Trophoblast cell (in vitro differentiated cells and primary cell): ENCODE results near the gene UPF2.

Experiments used
- DNase-seq, 2 donors: peaks; one replicate each; pipeline ENCODE4 v3.0.0-alpha.2; 2016
- H2AFZ ChIP-seq: 2 replicates; pipeline ENCODE4 v1.6.1; 2013; ENCODE audit warnings: low read length, moderate library complexity, mild to moderate bottlenecking; ENCODE audit not compliant: insufficient read depth, poor library complexity
- H2AK5ac ChIP-seq: 2 replicates; pipeline ENCODE4 v1.6.1; 2013; ENCODE audit warnings: mild to moderate bottlenecking, low read length
- H2BK120ac ChIP-seq: 2 replicates; pipeline ENCODE4 v1.6.1; 2013; ENCODE audit warnings: low read length, mild to moderate bottlenecking, moderate library complexity; ENCODE audit not compliant: insufficient read depth, poor library complexity
- H2BK12ac ChIP-seq: 2 replicates; pipeline ENCODE4 v1.6.1; 2013; ENCODE audit warnings: mild to moderate bottlenecking, low read length, moderate library complexity
- H2BK5ac ChIP-seq: 2 replicates; pipeline ENCODE4 v1.6.1; 2013; ENCODE audit warnings: low read length, low read depth, moderate library complexity, mild to moderate bottlenecking; ENCODE audit not compliant: poor library complexity
- H3K14ac ChIP-seq: 2 replicates; pipeline ENCODE4 v1.6.1; 2013; ENCODE audit warnings: mild to moderate bottlenecking, low read length
- H3K18ac ChIP-seq: 2 replicates; pipeline ENCODE4 v1.6.1; 2013; ENCODE audit warnings: mild to moderate bottlenecking, low read length
- H3K23ac ChIP-seq: 2 replicates; pipeline ENCODE4 v1.6.1; 2013; ENCODE audit warnings: low read length
- H3K27ac ChIP-seq: 2 replicates; pipeline ENCODE4 v1.5.1; 2013; ENCODE audit warnings: low read depth, mild to moderate bottlenecking, inconsistent platforms, low read length, moderate library complexity
- H3K27me3 ChIP-seq: 2 replicates; pipeline ENCODE4 v1.6.1; 2013; ENCODE audit warnings: inconsistent platforms, mild to moderate bottlenecking, low read length, moderate library complexity; ENCODE audit not compliant: insufficient read depth
- H3K36me3 ChIP-seq, 2 experiments: 1 replicate in 1 of 2; 2 replicates in 1 of 2; pipeline ENCODE4 v1.6.1; 2013; ENCODE audit warnings: low read length in 2 of 2, mild to moderate bottlenecking in 2 of 2, moderate library complexity in 1 of 2; ENCODE audit not compliant: insufficient read depth in 2 of 2, control insufficient read depth in 1 of 2
- H3K4ac ChIP-seq: 2 replicates; pipeline ENCODE4 v1.6.1; 2013; ENCODE audit warnings: low read depth, mild to moderate bottlenecking, low read length, moderate library complexity
- H3K4me1 ChIP-seq, 2 experiments: 1 replicate in 1 of 2; 2 replicates in 1 of 2; pipeline ENCODE4 v1.6.1; 2013; ENCODE audit warnings: low read length in 2 of 2, mild to moderate bottlenecking in 2 of 2, moderate library complexity in 1 of 2; ENCODE audit not compliant: insufficient read depth in 2 of 2, control insufficient read depth in 1 of 2
- H3K4me2 ChIP-seq: 2 replicates; pipeline ENCODE4 v1.6.1; 2013; ENCODE audit warnings: inconsistent platforms, mild to moderate bottlenecking, low read length, moderate library complexity
- H3K4me3 ChIP-seq: 2 replicates; pipeline ENCODE4 v1.5.1; 2013; ENCODE audit warnings: mild to moderate bottlenecking, low read depth, low read length, inconsistent platforms
- H3K79me1 ChIP-seq: one replicate; pipeline ENCODE4 v1.6.1; 2013; ENCODE audit warnings: low read length
- H3K79me2 ChIP-seq: 2 replicates; pipeline ENCODE4 v1.6.1; 2013; ENCODE audit warnings: low read length, mild to moderate bottlenecking; ENCODE audit not compliant: control insufficient read depth, insufficient read depth, poor library complexity
- H3K9ac ChIP-seq: 2 replicates; pipeline ENCODE4 v1.6.1; 2013; ENCODE audit warnings: mild to moderate bottlenecking, low read length
- H3K9me3 ChIP-seq: 2 replicates; pipeline ENCODE4 v1.6.1; 2013; ENCODE audit warnings: low read depth, mild to moderate bottlenecking, control low read depth, inconsistent platforms, low read length; ENCODE audit not compliant: insufficient read depth
- H4K12ac ChIP-seq: 2 replicates; pipeline ENCODE4 v1.6.1; 2013; ENCODE audit warnings: low read depth, mild to moderate bottlenecking, low read length, moderate library complexity
- H4K8ac ChIP-seq: 2 replicates; pipeline ENCODE4 v1.6.1; 2013; ENCODE audit warnings: low read depth, mild to moderate bottlenecking, low read length, moderate library complexity
- H4K91ac ChIP-seq: one replicate; pipeline ENCODE4 v1.6.1; 2013; ENCODE audit warnings: low read depth, mild to moderate bottlenecking, low read length, moderate library complexity
- WGBS: extraction: QIAGEN DNeasy Blood & Tissue Kit; methylation state at CpG from one replicate; pipeline ENCODE4 v1.1.7; 2013; ENCODE audit warnings: missing lambda C conversion rate; ENCODE audit not compliant: insufficient read length, insufficient coverage; ENCODE audit errors: extremely low coverage; 5-methylcytosine and 5-hydroxymethylcytosine counted together

UPF2 gene

DNA sequence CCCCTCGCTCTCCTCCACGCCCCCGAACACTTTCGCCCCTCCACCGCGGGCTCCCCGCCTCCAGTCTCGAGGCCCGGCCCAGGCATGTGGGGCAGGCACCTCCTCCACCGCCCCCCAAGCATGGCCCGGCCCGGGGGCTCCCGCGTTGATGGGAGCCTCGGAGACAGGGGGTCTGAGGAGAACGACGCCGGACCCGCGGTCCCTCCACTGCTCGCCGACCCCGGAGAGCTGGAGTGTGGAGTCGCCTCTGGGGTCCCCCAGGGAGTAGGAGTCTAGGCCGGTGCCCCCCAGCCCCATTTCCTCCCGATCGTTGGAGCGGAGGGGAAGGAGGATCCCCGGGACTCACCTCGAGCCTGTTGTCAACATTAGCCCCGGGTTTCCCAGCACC is 206 bp downstream of the UPF2 start:
- Histone ChIP-seq H2AK5ac (peak overlapping the region; percentile 18), H3K18ac (peak overlapping the region; percentile 94), H3K4me2 (peak overlapping the region; percentile 95), H4K12ac (peak overlapping the region; percentile 97), H3K36me3 (no peaks in the 10 kb centered on the region), H3K4me3 (peak overlapping the region; percentile 96), H3K23ac (no peak overlapping the region), H3K4ac (peak overlapping the region; percentile 81), H3K4me1 (peaks cover 0 to 2% of the 10 kb centered on the region in 2 experiments), H2BK12ac (peak overlapping the region; percentile 64), H3K27ac (peak overlapping the region; percentile 87), H2BK5ac (peak overlapping the region; percentile 92), H3K9me3 (peaks cover 2% of the 10 kb centered on the region), H4K8ac (peak overlapping the region; percentile 96), H3K9ac (peak overlapping the region; percentile 99), H3K27me3 (no peaks in the 10 kb centered on the region), H2BK120ac (peak overlapping the region; percentile 85), H4K91ac (peak overlapping the region; percentile 93), H3K14ac (peak overlapping the region; percentile 95), H2AFZ (peak overlapping the region; percentile 88), H3K79me2 (peaks cover 16% of the 10 kb centered on the region), H3K79me1 (peaks cover 9% of the 10 kb centered on the region)
- DNase-seq = peak in 1 of 2 donors; percentile 2
- WGBS = no CpG with 5 or more reads among the region's 31 CpGs

DNA sequence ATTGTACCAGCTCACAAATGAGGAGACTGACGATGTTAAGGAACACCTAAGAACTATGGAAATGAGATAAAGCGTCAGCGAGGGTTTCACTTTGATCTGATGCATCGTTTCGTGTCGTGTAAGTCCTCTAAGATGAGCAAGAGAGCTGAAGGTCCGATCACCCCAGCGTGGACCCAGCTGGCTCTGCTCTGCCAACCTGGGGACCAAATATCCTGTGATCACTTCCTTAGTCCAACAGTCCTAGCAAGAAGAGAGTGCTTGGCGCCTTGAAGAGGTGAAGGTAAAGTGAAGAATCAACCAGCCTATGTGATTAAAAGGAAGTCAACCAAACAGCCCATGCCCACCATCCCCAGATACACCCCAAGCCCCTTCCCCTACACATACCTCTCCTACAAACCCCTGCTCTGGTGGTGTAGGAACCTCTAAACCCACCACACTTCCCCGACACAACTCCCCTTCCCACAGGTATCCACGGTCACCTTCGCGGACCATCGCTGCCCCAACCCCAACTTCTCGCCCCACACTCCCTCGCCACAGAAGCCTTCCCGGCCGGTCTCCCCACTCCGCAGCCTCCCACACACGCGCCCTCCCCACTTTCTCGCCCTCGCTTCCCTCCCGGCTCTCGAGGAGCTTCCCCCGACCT is 722 bp downstream of the UPF2 start:
- Histone ChIP-seq H4K91ac (peak overlapping the region; percentile 93), H2BK120ac (peak overlapping the region; percentile 85), H3K18ac (peak overlapping the region; percentile 94), H3K27me3 (no peaks in the 10 kb centered on the region), H3K27ac (peak overlapping the region; percentile 87), H3K36me3 (no peaks in the 10 kb centered on the region), H3K9me3 (peaks cover 2% of the 10 kb centered on the region), H3K79me2 (peaks cover 16% of the 10 kb centered on the region), H3K4ac (peak overlapping the region; percentile 81), H3K4me3 (peak overlapping the region; percentile 96), H2AK5ac (peak overlapping the region; percentile 18), H2BK12ac (no peak overlapping the region), H3K79me1 (peaks cover 9% of the 10 kb centered on the region), H3K9ac (peak overlapping the region; percentile 99), H2AFZ (peak overlapping the region; percentile 88), H2BK5ac (peak overlapping the region; percentile 92), H4K8ac (peak overlapping the region; percentile 96), H3K4me1 (peaks cover 0 to 2% of the 10 kb centered on the region in 2 experiments), H3K14ac (peak overlapping the region; percentile 95), H3K23ac (no peak overlapping the region), H4K12ac (peak overlapping the region; percentile 97), H3K4me2 (peak overlapping the region; percentile 95)
- WGBS = no CpG with 5 or more reads among the region's 26 CpGs
- DNase-seq = peak; percentile 21 to 40

DNA sequence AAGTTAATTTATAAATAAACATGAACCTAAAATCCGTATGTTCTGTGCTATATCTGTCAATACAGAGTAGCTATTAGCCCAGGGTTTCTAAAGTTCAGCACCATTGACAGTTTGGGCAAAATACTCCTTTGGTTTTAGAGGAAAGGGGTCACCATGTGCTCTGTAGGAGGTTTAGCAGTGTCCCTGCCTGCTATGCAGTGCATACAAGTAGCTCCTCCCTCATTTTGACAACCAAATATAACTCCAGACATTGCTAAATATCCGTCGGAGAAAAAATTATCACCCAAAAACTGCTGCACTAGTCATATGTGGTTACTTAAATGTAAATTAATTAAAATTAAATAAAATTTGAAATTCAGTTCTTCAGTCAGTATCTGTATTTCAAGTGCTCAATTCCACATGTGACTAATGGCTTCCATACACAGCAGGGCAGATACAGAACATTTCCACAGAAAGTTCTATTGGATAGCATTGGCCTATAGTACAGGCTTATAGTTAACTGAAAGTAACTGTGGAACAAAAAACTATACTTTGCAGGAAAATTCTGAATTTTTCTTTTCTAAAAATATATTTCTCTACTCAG is 6.4 kb downstream of the UPF2 start:
- Histone ChIP-seq H3K27ac (no peak overlapping the region), H2BK5ac (no peak overlapping the region)
- no CpG with 5 or more reads among the region's 3 CpGs for WGBS

DNA sequence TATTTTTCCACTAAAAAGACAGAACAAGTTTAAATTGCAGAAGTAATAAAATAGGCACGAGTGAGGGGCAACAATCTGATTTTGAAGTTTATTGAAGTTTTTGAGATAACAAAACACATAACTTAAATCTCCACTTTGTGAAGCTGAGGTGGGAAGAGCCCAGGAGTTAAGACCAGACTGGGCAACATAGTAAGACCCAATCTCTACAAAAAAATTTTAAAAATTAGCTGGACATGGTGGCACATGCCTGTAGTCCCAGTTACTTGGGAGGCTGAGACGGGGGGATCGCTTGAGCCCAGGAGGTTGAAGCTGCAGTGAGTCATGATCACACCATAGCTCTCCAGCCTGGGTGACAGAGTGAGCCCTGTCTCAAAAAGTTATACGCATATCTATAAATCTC is 11.2 kb downstream of the UPF2 start:
- no peak overlapping the region for H4K12ac ChIP-seq
- no peak overlapping the region for H2AFZ ChIP-seq
- H2BK5ac ChIP-seq = no peak overlapping the region
- no peaks in the 10 kb centered on the region for H3K79me2 ChIP-seq
- no peaks in the 10 kb centered on the region for H3K27me3 ChIP-seq
- no peak overlapping the region for H3K9ac ChIP-seq
- H3K27ac ChIP-seq = no peak overlapping the region
- H2BK12ac ChIP-seq = no peak overlapping the region
- no peak overlapping the region for H2BK120ac ChIP-seq
- H4K8ac ChIP-seq = no peak overlapping the region
- H3K4me3 ChIP-seq = no peak overlapping the region
- no peak overlapping the region for H4K91ac ChIP-seq
- H3K18ac ChIP-seq = no peak overlapping the region
- H3K4ac ChIP-seq = no peak overlapping the region
- DNase-seq = peak; percentile 25 to 55
- no CpG with 5 or more reads among the region's 4 CpGs for WGBS
- no peaks in the 10 kb centered on the region for H3K9me3 ChIP-seq
- no peak overlapping the region for H3K14ac ChIP-seq
- no peak overlapping the region for H3K23ac ChIP-seq
- H3K79me1 ChIP-seq = no peaks in the 10 kb centered on the region
- H2AK5ac ChIP-seq = no peak overlapping the region
- peaks cover 17 to 22% of the 10 kb centered on the region in 2 experiments for H3K36me3 ChIP-seq
- H3K4me1 ChIP-seq = no peaks in the 10 kb centered on the region
- no peak overlapping the region for H3K4me2 ChIP-seq

More for the DNA sequence above, 6.4 kb downstream of the UPF2 start:
- no peak overlapping the region for H3K4me2 ChIP-seq
- H4K12ac ChIP-seq = no peak overlapping the region
- H2BK120ac ChIP-seq = no peak overlapping the region
- no peak overlapping the region for H3K4ac ChIP-seq
- H4K8ac ChIP-seq = no peak overlapping the region
- no peak overlapping the region for H3K23ac ChIP-seq
- no peak for DNase-seq
- no peaks in the 10 kb centered on the region for H3K9me3 ChIP-seq
- no peak overlapping the region for H3K9ac ChIP-seq
- no peak overlapping the region for H3K14ac ChIP-seq
- H2AK5ac ChIP-seq = no peak overlapping the region
- no peak overlapping the region for H2AFZ ChIP-seq
- H4K91ac ChIP-seq = no peak overlapping the region
- H3K79me2 ChIP-seq = peaks cover 5% of the 10 kb centered on the region
- no peaks in the 10 kb centered on the region for H3K4me1 ChIP-seq
- no peak overlapping the region for H3K18ac ChIP-seq
- H2BK12ac ChIP-seq = no peak overlapping the region
- no peak overlapping the region for H3K4me3 ChIP-seq
- no peaks in the 10 kb centered on the region for H3K27me3 ChIP-seq
- H3K36me3 ChIP-seq = peaks cover 11 to 14% of the 10 kb centered on the region in 2 experiments
- H3K79me1 ChIP-seq = no peaks in the 10 kb centered on the region
